H1 (cell line): ENCODE results near the gene AGFG2. TPM values are rescaled to one million over a fixed set of nuclear protein-coding genes. Genes with fewer than 3 reads are reported as not detected.

Source experiments
- ATF2 ChIP-seq: IDR thresholded peaks from 2 replicates; pipeline ENCODE4 v1.6.1; 2012; ENCODE audit warnings: low read length, inconsistent platforms
- CHD2 ChIP-seq: IDR thresholded peaks from 2 replicates; pipeline ENCODE4 v1.6.1; 2012; ENCODE audit warnings: low read length, improper control_type of control experiment
- CTBP2 ChIP-seq: IDR thresholded peaks from 2 replicates; pipeline ENCODE4 v1.7.0; 2011; ENCODE audit warnings: borderline replicate concordance, mild to moderate bottlenecking, moderate library complexity, mixed read lengths, low read length; ENCODE audit not compliant: insufficient read depth, insufficient read length
- CTCF ChIP-seq, 3 experiments: IDR thresholded peaks; 1 replicate in 2 of 3; 2 replicates in 1 of 3; pipeline versions ENCODE4 v1.5.1 to v1.6.1; 2011; ENCODE audit warnings: low read length in 3 of 3, mild to moderate bottlenecking in 3 of 3, inconsistent platforms in 2 of 3, low read depth in 1 of 3, moderate library complexity in 1 of 3; ENCODE audit not compliant: insufficient read depth in 1 of 3; ENCODE audit errors: control extremely low read depth in 1 of 3
- KDM1A ChIP-seq: fragments of 200-600, 300-600 bp; sonication (generic); IDR thresholded peaks from 2 replicates; pipeline ENCODE4 v1.7.1; 2016; ENCODE audit warnings: mild to moderate bottlenecking, low read length, borderline replicate concordance
- NANOG ChIP-seq: IDR thresholded peaks from 2 replicates; pipeline ENCODE4 v1.6.1; 2011; ENCODE audit warnings: low read length, low read depth, mild to moderate bottlenecking, inconsistent platforms; ENCODE audit not compliant: insufficient read depth, poor library complexity, severe bottlenecking
- SAP30 ChIP-seq: fragments of 300-600 bp; sonication (generic); IDR thresholded peaks from 2 replicates; pipeline ENCODE4 v1.7.1; 2012; ENCODE audit warnings: low read length, moderate library complexity, mild to moderate bottlenecking, inconsistent platforms; ENCODE audit not compliant: insufficient read depth, insufficient replicate concordance
- SRF ChIP-seq: IDR thresholded peaks from 2 replicates; pipeline ENCODE4 v1.6.1; 2011; ENCODE audit warnings: mild to moderate bottlenecking, low read depth, low read length, moderate library complexity
- TAF7 ChIP-seq: optimal IDR thresholded peaks from 2 replicates; pipeline ENCODE3; 2011; ENCODE audit warnings: low read depth, mild to moderate bottlenecking, inconsistent platforms, low read length, moderate library complexity, borderline replicate concordance
- polyA plus RNA-seq, 7 experiments: library from polyadenylated mRNA; depleted of rRNA in 3 of 7; stranded (reverse) in 5 of 7; unstranded in 2 of 7; fragments of >200 nt in 5 of 7; fragments of 200-250 nt in 2 of 7; gene quantifications; 1 replicate in 5 of 7; 2 replicates in 1 of 7; 4 replicates in 1 of 7; pipeline versions ENCODE4 v1.2.1 to v1.2.3, GENCODE V29; 2011 to 2013; ENCODE audit warnings: missing spikeins in 2 of 7, mixed read lengths in 2 of 7
- total RNA-seq: library from RNA; stranded (reverse); fragmentation: NEBNext Ultra II Directional; extraction: Animal tissue kit (Norgen Biotek cat#: 25700); gene quantifications from 2 replicates; pipeline ENCODE4 v1.2.1, GENCODE V29; 2021

AGFG2 gene
- total and polyA plus RNA-seq, 2 of the 8 experiments (the other 6 are each of a cell fraction or from before 2014, with no cell fraction given), result 7.6 to 11.2 TPM

- TF ChIP-seq ATF2, result no peak
- TF ChIP-seq NANOG, result no peak
- no peak for TF ChIP-seq TAF7
- TF ChIP-seq CHD2, result no peak
- TF ChIP-seq CTCF (IDR thresholded peaks at IDR 0.05; ENCODE audit: control extremely low read depth in 1 of 3, insufficient read depth in 1 of 3, low read depth in 1 of 3, low read length in 3 of 3), result no peak
- no peak for TF ChIP-seq KDM1A
- TF ChIP-seq SAP30, result no peak
- TF ChIP-seq CTBP2, result no peak
- TF ChIP-seq SRF, result no peak
- TF ChIP-seq, all 59 proteins: peak for 0
Observed at GRCh38 chr7:100571829-100572116, 32.8 kb downstream of the AGFG2 start (continued).
